HEK293 (cell line): ENCODE results near the gene ATP10D.
"Not testable (repeated sequence)": the region's sequence is repeated elsewhere in the genome, so short reads cannot be mapped to it uniquely, and the experiment has no call there.

ENCODE experiments used
- CTCF ChIA-PET: fragments of 350-600 bp; formaldehyde crosslinking; extraction: SDS; loops from one replicate; lab custom pipeline; 2021; ENCODE audit warnings: antibody characterized with exemption; lab: Yijun Ruan, JAX
- POLR2A ChIA-PET: fragments of 300-600 bp; formaldehyde crosslinking; extraction: SDS; loops from one replicate; lab custom pipeline; 2020; ENCODE audit warnings: antibody characterized with exemption, inconsistent platforms; lab: Yijun Ruan, JAX
- H3K27ac ChIP-seq: fragments of 200-500 bp; sonication (Bioruptor generic); 2 replicates; pipeline ENCODE4 v1.5.1; 2014; ENCODE audit warnings: low read depth, low read length, control low read depth, inconsistent platforms; ENCODE audit errors: extremely low read depth
- H3K36me3 ChIP-seq, 2 experiments: fragments of 200-500 bp in 1 of 2; sonication (Bioruptor generic) in 1 of 2; 1 replicate in 1 of 2; 2 replicates in 1 of 2; pipeline ENCODE4 v1.5.1; 2014 to 2017; ENCODE audit warnings: inconsistent platforms in 2 of 2, low read length in 2 of 2; ENCODE audit not compliant: control insufficient read depth in 2 of 2, insufficient read depth in 1 of 2
- H3K4me1 ChIP-seq: fragments of 200-500 bp; sonication (Bioruptor generic); 2 replicates; pipeline ENCODE4 v1.5.1; 2014; ENCODE audit warnings: mild to moderate bottlenecking, low read length, inconsistent platforms; ENCODE audit not compliant: control insufficient read depth, insufficient read depth
- H3K4me3 ChIP-seq: 2 replicates; pipeline ENCODE4 v1.5.1; 2011; ENCODE audit warnings: low read depth, mild to moderate bottlenecking, control low read depth, low read length, moderate library complexity
- H3K9me3 ChIP-seq: fragments of 200-500 bp; sonication (Bioruptor generic); 2 replicates; pipeline ENCODE4 v1.5.1; 2014; ENCODE audit warnings: low read depth, low read length, inconsistent platforms; ENCODE audit not compliant: control insufficient read depth, insufficient read depth
- PRDM4 ChIP-seq: fragments of 450-650 bp; formaldehyde crosslinking; IDR thresholded peaks from 2 replicates; pipeline ENCODE4 v1.5.1; 2017; ENCODE audit warnings: missing biosample characterization, missing genetic modification characterization
- SCRT1 ChIP-seq: fragments of 450-650 bp; formaldehyde crosslinking; IDR thresholded peaks from 2 replicates; pipeline ENCODE4 v1.5.1; 2016; ENCODE audit warnings: missing biosample characterization, missing genetic modification characterization, borderline replicate concordance
- SP2 ChIP-seq: fragments of 450-650 bp; formaldehyde crosslinking; IDR thresholded peaks from 2 replicates; pipeline ENCODE4 v1.5.1; 2016; ENCODE audit warnings: missing biosample characterization, missing genetic modification characterization
- ZBTB49 ChIP-seq: fragments of 450-650 bp; formaldehyde crosslinking; IDR thresholded peaks from 2 replicates; pipeline ENCODE4 v1.5.1; 2016; ENCODE audit warnings: missing biosample characterization, missing genetic modification characterization, low read depth
- ZFP41 ChIP-seq: fragments of 450-650 bp; formaldehyde crosslinking; IDR thresholded peaks from 2 replicates; pipeline ENCODE4 v1.5.1; 2016; ENCODE audit warnings: missing biosample characterization, missing genetic modification characterization, borderline replicate concordance
- ZNF174 ChIP-seq: fragments of 450-650 bp; formaldehyde crosslinking; IDR thresholded peaks from 2 replicates; pipeline ENCODE4 v1.5.0; 2017; ENCODE audit warnings: missing biosample characterization, mild to moderate bottlenecking, missing genetic modification characterization
- ZNF23 ChIP-seq: fragments of 450-650 bp; formaldehyde crosslinking; IDR thresholded peaks from 2 replicates; pipeline ENCODE4 v1.5.1; 2016; ENCODE audit warnings: missing biosample characterization, missing genetic modification characterization, borderline replicate concordance
- ZNF26 ChIP-seq: fragments of 450-650 bp; formaldehyde crosslinking; IDR thresholded peaks from 2 replicates; pipeline ENCODE4 v1.5.1; 2016; ENCODE audit warnings: missing biosample characterization, missing genetic modification characterization
- ZNF280C ChIP-seq: fragments of 450-650 bp; formaldehyde crosslinking; IDR thresholded peaks from 2 replicates; pipeline ENCODE4 v1.5.1; 2016; ENCODE audit warnings: missing biosample characterization, missing genetic modification characterization
- ZNF335 ChIP-seq: fragments of 450-650 bp; formaldehyde crosslinking; conservative IDR thresholded peaks from 2 replicates; pipeline ENCODE4 v1.5.1; 2016; ENCODE audit warnings: missing biosample characterization, missing genetic modification characterization
- ZNF510 ChIP-seq: fragments of 450-650 bp; formaldehyde crosslinking; IDR thresholded peaks from 2 replicates; pipeline ENCODE4 v1.5.1; 2018; ENCODE audit warnings: mild to moderate bottlenecking, missing genetic modification characterization, missing biosample characterization; ENCODE audit not compliant: insufficient replicate concordance
- ZNF518A ChIP-seq: fragments of 450-650 bp; formaldehyde crosslinking; conservative IDR thresholded peaks from 2 replicates; pipeline ENCODE4 v1.5.1; 2016; ENCODE audit warnings: low read depth, missing biosample characterization, missing genetic modification characterization
- ZNF530 ChIP-seq: fragments of 450-650 bp; formaldehyde crosslinking; IDR thresholded peaks from 2 replicates; pipeline ENCODE4 v1.5.1; 2016; ENCODE audit warnings: low read depth, missing biosample characterization, missing genetic modification characterization
- ZNF560 ChIP-seq: fragments of 450-650 bp; formaldehyde crosslinking; IDR thresholded peaks from 2 replicates; pipeline ENCODE4 v1.5.1; 2017; ENCODE audit warnings: missing biosample characterization, missing genetic modification characterization, borderline replicate concordance
- ZNF580 ChIP-seq: fragments of 450-650 bp; formaldehyde crosslinking; IDR thresholded peaks from 2 replicates; pipeline ENCODE4 v1.5.1; 2016; ENCODE audit warnings: missing biosample characterization, missing genetic modification characterization
- ZNF596 ChIP-seq: fragments of 450-650 bp; IDR thresholded peaks from 2 replicates; pipeline ENCODE4 v1.5.0; 2018; ENCODE audit warnings: missing biosample characterization, mild to moderate bottlenecking, missing genetic modification characterization, moderate library complexity
- ZNF777 ChIP-seq: fragments of 450-650 bp; formaldehyde crosslinking; IDR thresholded peaks from 2 replicates; pipeline ENCODE4 v1.5.1; 2017; ENCODE audit warnings: missing biosample characterization, missing genetic modification characterization, borderline replicate concordance

The ATP10D gene

GRCh38 chr4:47526281-47526680, 41.2 kb downstream of the ATP10D start (continued):
- no peak for TF ChIP-seq ZNF26 (tag by site-specific recombination)
- no peak for TF ChIP-seq ZNF510 (tag by site-specific recombination)
- TF ChIP-seq ZNF23 (tag by site-specific recombination) = no peak
- TF ChIP-seq ZNF580 (tag by site-specific recombination) = no peak
- TF ChIP-seq ZFP41 (tag by site-specific recombination) = no peak
- TF ChIP-seq SP2 = no peak

- H3K4me3 ChIP-seq, CTCF ChIA-PET, H3K36me3 ChIP-seq, H3K9me3 ChIP-seq, H3K27ac ChIP-seq, POLR2A ChIA-PET, H3K4me1 ChIP-seq: not testable (repeated sequence)
Measured at GRCh38 chr4:47528646-47529045, 43.6 kb downstream of the ATP10D start.

- Histone ChIP-seq H3K4me1 (no peaks in the 10 kb centered on the region), H3K27ac (no peak overlapping the region), H3K36me3 (no peaks in the 10 kb centered on the region), H3K9me3 (no peaks in the 10 kb centered on the region), H3K4me3 (no peak overlapping the region)
- ChIA-PET CTCF (interaction anchor here (0.6 kb wide), 1 partner anchor 34 kb away, joined by 4 read pairs; no protein-coding TSS in a partner anchor), POLR2A (no interaction called here)
- TF ChIP-seq ZNF280C (tag by site-specific recombination) (no peak), ZNF174 (no peak), ZNF518A (tag by site-specific recombination) (no peak), PRDM4 (no peak), ZBTB49 (tag by site-specific recombination) (no peak), SCRT1 (tag by site-specific recombination) (no peak), ZNF335 (tag by site-specific recombination) (no peak), ZNF777 (tag by site-specific recombination) (no peak), ZNF560 (tag by site-specific recombination) (no peak), ZNF530 (no peak), ZNF596 (tag by site-specific recombination) (no peak)
Measured at GRCh38 chr4:47530801-47531200, 45.7 kb downstream of the ATP10D start.
